ENCODE measurements around the gene PLXNB2.

DNA sequence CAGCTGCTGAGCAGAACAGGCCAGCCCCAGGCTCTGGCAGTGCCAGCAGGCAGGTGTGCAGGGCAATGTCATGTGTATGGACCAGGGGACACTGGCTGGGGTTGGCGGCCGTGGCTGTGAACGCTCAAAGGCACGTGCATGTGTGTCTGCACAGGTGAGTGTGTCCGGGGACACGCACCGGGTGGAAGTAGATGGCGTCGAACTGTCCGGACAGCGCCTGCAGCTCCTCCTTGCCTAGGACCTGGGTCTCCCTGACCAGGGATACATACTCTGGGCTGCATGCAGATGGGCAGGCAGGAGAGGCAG, 57.2 kb downstream of the PLXNB2 start:
- TF ChIP-seq, protein P1, sequence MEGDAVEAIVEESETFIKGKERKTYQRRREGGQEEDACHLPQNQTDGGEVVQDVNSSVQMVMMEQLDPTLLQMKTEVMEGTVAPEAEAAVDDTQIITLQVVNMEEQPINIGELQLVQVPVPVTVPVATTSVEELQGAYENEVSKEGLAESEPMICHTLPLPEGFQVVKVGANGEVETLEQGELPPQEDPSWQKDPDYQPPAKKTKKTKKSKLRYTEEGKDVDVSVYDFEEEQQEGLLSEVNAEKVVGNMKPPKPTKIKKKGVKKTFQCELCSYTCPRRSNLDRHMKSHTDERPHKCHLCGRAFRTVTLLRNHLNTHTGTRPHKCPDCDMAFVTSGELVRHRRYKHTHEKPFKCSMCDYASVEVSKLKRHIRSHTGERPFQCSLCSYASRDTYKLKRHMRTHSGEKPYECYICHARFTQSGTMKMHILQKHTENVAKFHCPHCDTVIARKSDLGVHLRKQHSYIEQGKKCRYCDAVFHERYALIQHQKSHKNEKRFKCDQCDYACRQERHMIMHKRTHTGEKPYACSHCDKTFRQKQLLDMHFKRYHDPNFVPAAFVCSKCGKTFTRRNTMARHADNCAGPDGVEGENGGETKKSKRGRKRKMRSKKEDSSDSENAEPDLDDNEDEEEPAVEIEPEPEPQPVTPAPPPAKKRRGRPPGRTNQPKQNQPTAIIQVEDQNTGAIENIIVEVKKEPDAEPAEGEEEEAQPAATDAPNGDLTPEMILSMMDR (IDR thresholded peaks at IDR 0.05), result no peak
- no peak for TF ChIP-seq POLR2AphosphoS5 (IDR thresholded peaks at IDR 0.05; ENCODE audit: insufficient read depth in 1 of 2, low read depth in 1 of 2)

All from vagina (tissue), 2 donors.